ENCODE data around the gene RPF1. TPM values are rescaled to one million over a fixed set of nuclear protein-coding genes. Genes with fewer than 3 reads are reported as not detected.
A peak's percentile ranks its signal among the peaks of the same experiment; 100 is the strongest.

Gene RPF1
- total RNA-seq, 5 donors from 2014 or later (not counting 1 experiment from before 2014, with no cell fraction given): 40.8 to 52.1 (median 43.6) TPM

DNA sequence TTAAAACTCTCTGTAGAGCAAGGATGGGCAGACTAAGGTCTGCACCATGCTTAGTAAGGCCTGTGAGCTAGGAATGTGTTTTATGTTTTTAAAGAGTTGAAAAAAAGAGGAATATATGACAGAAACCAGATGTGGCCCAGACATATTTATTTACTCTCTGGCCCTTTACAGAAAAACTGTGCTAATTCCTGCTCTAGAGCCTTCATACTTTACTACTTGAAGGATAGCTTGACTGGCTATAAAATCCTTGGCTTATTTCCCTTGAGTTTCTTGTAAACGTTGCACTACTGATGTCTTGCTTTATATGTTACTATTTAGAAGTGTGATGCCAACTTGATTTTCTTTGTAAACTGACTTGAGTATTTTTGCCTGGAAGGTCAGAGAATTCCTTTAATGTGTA lies 61.7 kb downstream of the RPF1 start:
- Histone ChIP-seq H3K36me3 (ENCODE audit: control insufficient read depth in 2 of 2, extremely low read depth in 1 of 2, insufficient read depth in 1 of 2, low read length in 1 of 2) (peaks cover 0 to 3% of the 10 kb centered on the region in 2 donors), H3K9me3 (no peaks in the 10 kb centered on the region), H3K4me3 (ENCODE audit: control insufficient read depth in 1 of 2, extremely low read depth in 1 of 2, low read length in 1 of 2) (no peak overlapping the region), H3K27ac (ENCODE audit: low read length) (no peak overlapping the region), H3K4me1 (ENCODE audit: control insufficient read depth in 1 of 2, extremely low read depth in 1 of 2, insufficient read depth in 2 of 2, low read length in 2 of 2) (no peaks in the 10 kb centered on the region), H3K27me3 (replicated peaks in 1 of 2; ENCODE audit: control insufficient read depth in 2 of 2, extremely low read depth in 1 of 2, insufficient read depth in 2 of 2, low read length in 1 of 2) (no peaks in the 10 kb centered on the region)
- no peak for ATAC-seq (replicated peaks in 1 of 4)
- Mint-ChIP-seq H3K27me3 (no peaks in the 10 kb centered on the region), H3K27ac (no peak overlapping the region), H3K36me3 (peaks cover 37% of the 10 kb centered on the region), H3K9me3 (no peaks in the 10 kb centered on the region), H3K4me1 (peaks cover 0 to 5% (median 0%) of the 10 kb centered on the region in 3 donors), H3K4me3 (no peak overlapping the region)
- DNase-seq: no peak
- ChIA-PET CTCF (no interaction called here), POLR2A (interaction anchor here in 1 of 2 donors (0.6 to 0.7 kb wide), 2 partner anchors 451 to 616 kb away, joined by 4 read pairs; no protein-coding TSS in a partner anchor)
- no CpG with 5 or more reads among the region's 1 CpG for WGBS (ENCODE audit: insufficient coverage)

DNA sequence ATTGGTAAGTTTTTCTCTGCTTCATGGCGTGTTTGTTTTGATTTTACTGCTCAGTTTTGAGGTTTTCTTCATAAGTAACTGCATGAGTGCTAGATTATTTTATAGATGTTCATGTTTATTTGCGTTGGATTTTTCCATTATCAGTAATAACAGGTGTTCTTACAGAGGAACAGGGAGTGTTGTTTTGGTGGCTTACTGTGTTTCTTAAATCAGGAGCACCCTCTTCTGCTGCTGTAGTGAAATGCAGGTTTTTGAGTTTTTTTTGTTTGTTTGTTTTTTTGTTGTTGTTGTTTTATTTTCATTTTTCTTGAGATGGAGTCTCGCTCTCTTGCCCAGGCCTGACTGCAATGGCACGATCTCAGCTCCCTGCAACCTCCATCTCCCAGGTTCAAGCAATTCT lies 62.6 kb downstream of the RPF1 start:
- H3K9me3 ChIP-seq: no peaks in the 10 kb centered on the region
- H3K4me1 ChIP-seq (ENCODE audit: control insufficient read depth in 1 of 2, extremely low read depth in 1 of 2, insufficient read depth in 2 of 2, low read length in 2 of 2): no peaks in the 10 kb centered on the region
- WGBS (ENCODE audit: insufficient coverage): no CpG with 5 or more reads among the region's 4 CpGs
- peaks cover 0 to 5% (median 0%) of the 10 kb centered on the region in 3 donors for H3K4me1 Mint-ChIP-seq
- CTCF ChIA-PET: interaction anchor here (0.6 to 0.7 kb wide), 3 partner anchors 40 to 401 kb away, joined by 3 read pairs; no protein-coding TSS in a partner anchor
- POLR2A ChIA-PET: interaction anchor here in 1 of 2 donors (0.6 kb wide), 1 partner anchor 685 kb away, joined by 4 read pairs; no protein-coding TSS in a partner anchor
- peak in 1 of 35 experiments; percentile 21 for DNase-seq
- no peak overlapping the region for H3K4me3 Mint-ChIP-seq
- H3K27ac Mint-ChIP-seq: no peak overlapping the region
- H3K27ac ChIP-seq (ENCODE audit: low read length): no peak overlapping the region
- no peaks in the 10 kb centered on the region for H3K27me3 ChIP-seq (replicated peaks in 1 of 2; ENCODE audit: control insufficient read depth in 2 of 2, extremely low read depth in 1 of 2, insufficient read depth in 2 of 2, low read length in 1 of 2)
- peaks cover 39% of the 10 kb centered on the region for H3K36me3 Mint-ChIP-seq
- no peak overlapping the region for H3K4me3 ChIP-seq (ENCODE audit: control insufficient read depth in 1 of 2, extremely low read depth in 1 of 2, low read length in 1 of 2)
- H3K27me3 Mint-ChIP-seq: no peaks in the 10 kb centered on the region
- no peak for ATAC-seq (replicated peaks in 1 of 4)
- peaks cover 0 to 3% of the 10 kb centered on the region in 2 donors for H3K36me3 ChIP-seq (ENCODE audit: control insufficient read depth in 2 of 2, extremely low read depth in 1 of 2, insufficient read depth in 1 of 2, low read length in 1 of 2)
- H3K9me3 Mint-ChIP-seq: no peaks in the 10 kb centered on the region

Other genes starting within 250 kb of the RPF1 start
- under 1 TPM in 1 of 5 donors, not detected in 4; 0.30 TPM for gene SAMD13, start 177.6 kb upstream of the RPF1 start, total RNA-seq
- gene DNASE2B, start 80.8 kb upstream of the RPF1 start, total RNA-seq: not detected
- 1 to 10 TPM in 4 of 5 donors, under 1 TPM in 1; 0.25 to 3.5 (median 2.3) TPM for gene SPATA1, start 27.1 kb downstream of the RPF1 start, total RNA-seq
- 10 to 100 TPM; 21.7 to 41.1 (median 34.9) TPM for gene GNG5, start 27.3 kb downstream of the RPF1 start, total RNA-seq
- 10 to 100 TPM; 14.8 to 20.3 (median 16.4) TPM for gene CTBS, start 95.2 kb downstream of the RPF1 start, total RNA-seq
- gene SSX2IP, start 211.2 kb downstream of the RPF1 start, total RNA-seq: 10 to 100 TPM in 1 of 5 donors, 1 to 10 TPM in 4; 6.2 to 10.9 (median 7.7) TPM